GM23338 (cell line): ENCODE results near the gene ASIC5.

ENCODE experiments used
- EZH2 ChIP-seq: fragments of 200-600 bp; sonication (generic); IDR thresholded peaks from one replicate; pipeline ENCODE4 v1.8.0; 2017; ENCODE audit warnings: antibody characterized with exemption, mild to moderate bottlenecking, low read depth; ENCODE audit not compliant: unreplicated experiment
- EZH2phosphoT487 ChIP-seq: fragments of 200-600 bp; sonication (generic); IDR thresholded peaks from one replicate; pipeline ENCODE4 v1.8.1; 2018; ENCODE audit warnings: antibody characterized with exemption; ENCODE audit not compliant: unreplicated experiment
- NANOG ChIP-seq: IDR thresholded peaks from 2 replicates; pipeline ENCODE4 v1.6.1; 2016; ENCODE audit warnings: antibody characterized with exemption, borderline replicate concordance
- TF ChIP-seq, protein P1 (sequence below), 2 experiments: fragments of 200-600 bp in 1 of 2; sonication (generic) in 1 of 2; conservative IDR thresholded peaks; 2 replicates each; pipeline versions ENCODE4 v1.5.1 to v1.6.1; 2016 to 2017; ENCODE audit warnings: antibody characterized with exemption in 2 of 2, low read depth in 2 of 2, mild to moderate bottlenecking in 2 of 2, moderate library complexity in 1 of 2

DNA sequence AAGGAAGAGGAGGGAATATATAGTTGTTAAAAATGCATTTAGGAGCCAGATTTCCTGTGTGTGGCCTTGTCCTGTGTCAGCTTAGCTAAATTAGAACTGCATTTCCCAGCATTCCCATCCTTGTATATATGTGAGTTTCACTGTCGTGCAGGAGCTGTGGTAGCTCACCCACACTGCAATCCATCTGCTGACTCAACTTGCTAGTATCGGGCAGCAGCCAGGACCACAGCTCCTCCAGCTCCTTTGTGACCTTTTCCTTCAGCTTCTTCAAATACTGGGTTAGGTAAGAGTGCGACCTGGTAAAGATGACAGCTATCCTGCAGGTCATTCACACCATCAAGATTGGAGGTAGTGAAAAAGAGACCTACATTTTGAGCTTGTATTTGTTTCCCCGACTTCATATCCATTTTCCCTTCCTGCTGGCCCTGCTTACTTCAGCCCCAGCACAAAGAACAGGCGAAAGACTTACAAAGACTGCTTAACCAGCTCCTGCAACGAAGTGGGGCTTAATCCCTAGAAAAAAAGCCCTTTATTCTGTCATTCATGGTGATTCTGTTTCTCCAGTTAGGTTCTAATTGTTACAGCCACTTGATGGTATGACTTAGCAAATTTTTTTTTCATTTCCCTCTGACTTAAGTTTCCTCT lies 11.4 kb downstream of the ASIC5 start:
- TF ChIP-seq, protein P1, sequence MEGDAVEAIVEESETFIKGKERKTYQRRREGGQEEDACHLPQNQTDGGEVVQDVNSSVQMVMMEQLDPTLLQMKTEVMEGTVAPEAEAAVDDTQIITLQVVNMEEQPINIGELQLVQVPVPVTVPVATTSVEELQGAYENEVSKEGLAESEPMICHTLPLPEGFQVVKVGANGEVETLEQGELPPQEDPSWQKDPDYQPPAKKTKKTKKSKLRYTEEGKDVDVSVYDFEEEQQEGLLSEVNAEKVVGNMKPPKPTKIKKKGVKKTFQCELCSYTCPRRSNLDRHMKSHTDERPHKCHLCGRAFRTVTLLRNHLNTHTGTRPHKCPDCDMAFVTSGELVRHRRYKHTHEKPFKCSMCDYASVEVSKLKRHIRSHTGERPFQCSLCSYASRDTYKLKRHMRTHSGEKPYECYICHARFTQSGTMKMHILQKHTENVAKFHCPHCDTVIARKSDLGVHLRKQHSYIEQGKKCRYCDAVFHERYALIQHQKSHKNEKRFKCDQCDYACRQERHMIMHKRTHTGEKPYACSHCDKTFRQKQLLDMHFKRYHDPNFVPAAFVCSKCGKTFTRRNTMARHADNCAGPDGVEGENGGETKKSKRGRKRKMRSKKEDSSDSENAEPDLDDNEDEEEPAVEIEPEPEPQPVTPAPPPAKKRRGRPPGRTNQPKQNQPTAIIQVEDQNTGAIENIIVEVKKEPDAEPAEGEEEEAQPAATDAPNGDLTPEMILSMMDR (conservative IDR thresholded peaks at IDR 0.05; ENCODE audit: low read depth in 2 of 2) = no peak
- TF ChIP-seq EZH2 = no peak
- TF ChIP-seq NANOG = no peak
- no peak for TF ChIP-seq EZH2phosphoT487
